ENCODE results near the gene PMIS2. TPM values are rescaled to one million over a fixed set of nuclear protein-coding genes. Genes with fewer than 3 reads are reported as not detected.
A peak's percentile ranks its signal among the peaks of the same experiment; 100 is the strongest.

Gene PMIS2
- total and polyA plus RNA-seq, 2 of the 8 experiments (the other 6 are each of a cell fraction or from before 2014, with no cell fraction given), result not detected

DNA sequence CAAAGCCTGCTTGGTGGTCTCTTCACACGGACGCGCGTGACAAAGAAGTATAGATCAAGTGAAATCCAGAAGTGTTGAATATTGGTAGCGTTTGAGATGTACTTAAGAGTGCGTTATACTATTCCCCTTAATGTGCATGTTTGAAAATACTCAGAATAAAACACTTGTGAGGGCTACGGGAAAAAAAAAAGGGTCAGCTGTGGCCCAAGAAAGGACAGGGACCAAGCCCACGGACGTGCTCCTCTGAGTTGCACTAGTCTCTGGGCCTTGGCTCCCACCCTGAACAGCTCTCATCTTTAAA is 42.2 kb downstream of the PMIS2 start:
- H4K20me1 ChIP-seq (replicated peaks in 1 of 2; ENCODE audit: control insufficient read depth in 1 of 2, insufficient read depth in 2 of 2, low read length in 2 of 2), result peaks cover 0 to 4% of the 10 kb centered on the region in 2 experiments
- 34% methylated on average over 9 of the region's 9 CpGs; no CpG with 5 or more reads in 1 of the 2 experiments for WGBS, 2 experiments (ENCODE audit: extremely low coverage in 1 of 2, insufficient coverage in 1 of 2, insufficient read length in 1 of 2, insufficient replicate concordance in 2 of 2, low coverage in 1 of 2, low lambda C conversion rate in 2 of 2, missing lambda C conversion rate in 1 of 2)
- H3K14ac ChIP-seq (ENCODE audit: insufficient read length), result no peak overlapping the region
- H3K79me2 ChIP-seq (ENCODE audit: control insufficient read depth in 1 of 2, insufficient read depth in 2 of 2, low read length in 2 of 2), result peaks cover 0 to 6% of the 10 kb centered on the region in 2 experiments; a peak in 1 of 4 replicates
- peak overlapping the region; percentile 61 for H4K5ac ChIP-seq (ENCODE audit: insufficient read length, low read depth, low read length)
- peak overlapping the region; percentile 85 to 99 for H3K4me2 ChIP-seq (ENCODE audit: insufficient read depth in 1 of 2, low read depth in 2 of 2, low read length in 2 of 2)
- H3K23me2 ChIP-seq (ENCODE audit: low read depth, low read length), result peaks cover 10% of the 10 kb centered on the region
- peak overlapping the region; percentile 57 to 95 (median 83) for H3K4me3 ChIP-seq (ENCODE audit: extremely low read depth in 1 of 4, insufficient read depth in 2 of 4, low read depth in 3 of 4, low read length in 4 of 4)
- no peak overlapping the region for H2AK5ac ChIP-seq (ENCODE audit: low read depth, low read length)
- H4K91ac ChIP-seq (replicated peaks; ENCODE audit: insufficient read length, low read length), result no peak overlapping the region
- no peak overlapping the region for H3K23ac ChIP-seq (ENCODE audit: insufficient read length)
- H3K36me3 ChIP-seq (ENCODE audit: control insufficient read depth in 2 of 4, insufficient read depth in 4 of 4, low read length in 3 of 4), result peaks cover 11 to 24% (median 18%) of the 10 kb centered on the region in 4 experiments
- no peak overlapping the region for H3K56ac ChIP-seq (replicated peaks; ENCODE audit: insufficient read length, low read depth, low read length)
- DNase-seq (ENCODE audit: low read depth in 1 of 2, low spot score in 2 of 2), result no peak
- peak overlapping the region; percentile 89 for H4K8ac ChIP-seq (ENCODE audit: extremely low read depth, insufficient read depth, low read length)
- H3K4ac ChIP-seq (replicated peaks; ENCODE audit: insufficient read length, low read depth, low read length), result peak overlapping the region; percentile 69
- ChIA-PET CTCF (ENCODE audit: partially characterized antibody) (no interaction called here), POLR2A (ENCODE audit: partially characterized antibody) (interaction anchor here (1.0 to 2.8 kb wide), 5 partner anchors 10 to 23 kb away, joined by 3 to 8 read pairs (median 5); partner anchors contain the start of gene HAUS5)
- H3K9ac ChIP-seq (replicated peaks in 1 of 4; ENCODE audit: extremely low read depth in 1 of 4, low read depth in 3 of 4, low read length in 3 of 4), result peak overlapping the region; percentile 14 to 75 (median 46)
- H2BK5ac ChIP-seq (ENCODE audit: low read depth, low read length), result no peak overlapping the region
- H2BK120ac ChIP-seq (replicated peaks; ENCODE audit: low read depth, low read length), result peak overlapping the region; percentile 72
- H2BK12ac ChIP-seq (ENCODE audit: low read depth, low read length), result no peak overlapping the region
- no peak overlapping the region for H3K27ac ChIP-seq (ENCODE audit: low read depth, low read length)
- no peak overlapping the region for H2BK15ac ChIP-seq (ENCODE audit: low read length)
- H3K79me1 ChIP-seq (ENCODE audit: low read depth, low read length), result no peaks in the 10 kb centered on the region; the same call in 1 of the 2 replicates
- no peak overlapping the region for H2BK20ac ChIP-seq (ENCODE audit: low read length)
- H3K4me1 ChIP-seq (replicated peaks in 1 of 4; ENCODE audit: control insufficient read depth in 3 of 4, insufficient read depth in 4 of 4, low read length in 3 of 4), result peaks cover 0 to 4% (median 3%) of the 10 kb centered on the region in 4 experiments; a peak in 2 of 7 replicates
- no peak for FAIRE-seq
- no peak overlapping the region for H3K18ac ChIP-seq (ENCODE audit: extremely low read depth, low read length)
- H2AFZ ChIP-seq (ENCODE audit: low read length), result peak overlapping the region; percentile 64; the same call in 1 of the 2 replicates
- H3K27me3 ChIP-seq (replicated peaks in 1 of 4; ENCODE audit: control insufficient read depth in 3 of 4, extremely low read depth in 1 of 4, insufficient read depth in 3 of 4, low read length in 3 of 4), result no peaks in the 10 kb centered on the region
- TF ChIP-seq, protein P1, sequence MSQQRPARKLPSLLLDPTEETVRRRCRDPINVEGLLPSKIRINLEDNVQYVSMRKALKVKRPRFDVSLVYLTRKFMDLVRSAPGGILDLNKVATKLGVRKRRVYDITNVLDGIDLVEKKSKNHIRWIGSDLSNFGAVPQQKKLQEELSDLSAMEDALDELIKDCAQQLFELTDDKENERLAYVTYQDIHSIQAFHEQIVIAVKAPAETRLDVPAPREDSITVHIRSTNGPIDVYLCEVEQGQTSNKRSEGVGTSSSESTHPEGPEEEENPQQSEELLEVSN (IDR thresholded peaks at IDR 0.05), result no peak
- no peak for TF ChIP-seq HDAC2 (IDR thresholded peaks at IDR 0.05; ENCODE audit: borderline replicate concordance in 1 of 2, low read depth in 2 of 2, low read length in 2 of 2)
- H3K9me3 ChIP-seq (ENCODE audit: insufficient read depth in 2 of 2, low read depth in 1 of 2, low read length in 1 of 2), result no peaks in the 10 kb centered on the region
